Tibial nerve (tissue), 4 donors: ENCODE data around the gene IL17B. TPM values are rescaled to one million over a fixed set of nuclear protein-coding genes. Genes with fewer than 3 reads are reported as not detected.

Experiments
- DNase-seq, 2 donors: peaks; one replicate each; pipeline ENCODE4 v3.0.0-alpha.2; 2019; ENCODE audit warnings: low spot score in 2 of 2
- H3K27ac ChIP-seq, 4 donors: fragments of 200-600 bp; sonication (generic) in 3 of 4; one replicate each; pipeline ENCODE4 v1.5.1; 2017 to 2019; ENCODE audit warnings: mild to moderate bottlenecking in 1 of 4
- H3K27me3 ChIP-seq, 2 donors: fragments of 200-600 bp; sonication (generic) in 1 of 2; one replicate each; pipeline versions ENCODE4 v1.5.1 to v1.6.0; 2017 to 2019
- H3K36me3 ChIP-seq, 3 donors: fragments of 200-600 bp; sonication (generic); one replicate each; pipeline ENCODE4 v1.5.1; 2018 to 2019
- H3K4me1 ChIP-seq, 4 donors: fragments of 200-600 bp; sonication (generic) in 3 of 4; one replicate each; pipeline ENCODE4 v1.5.1; 2017 to 2019
- H3K4me3 ChIP-seq, 4 donors: fragments of 200-600 bp; sonication (generic) in 3 of 4; one replicate each; pipeline ENCODE4 v1.5.1; 2017 to 2019; ENCODE audit warnings: mild to moderate bottlenecking in 1 of 4, moderate library complexity in 1 of 4
- H3K9me3 ChIP-seq, 4 donors: fragments of 200-600 bp; sonication (generic) in 3 of 4; one replicate each; pipeline ENCODE4 v1.5.1; 2017 to 2019
- EP300 ChIP-seq, 2 donors: sonication (generic); formaldehyde crosslinking; IDR thresholded peaks; one replicate each; pipeline ENCODE4 v1.6.1; 2017; ENCODE audit warnings: antibody characterized with exemption in 2 of 2, mild to moderate bottlenecking in 1 of 2
- POLR2A ChIP-seq, 2 donors: fragments of 450-650 bp; IDR thresholded peaks; one replicate each; pipeline ENCODE4 v1.6.1; 2017; ENCODE audit warnings: antibody characterized with exemption in 2 of 2, mild to moderate bottlenecking in 2 of 2, moderate library complexity in 2 of 2
- WGBS, 2 donors: methylation state at CpG; one replicate each; pipeline ENCODE4 v1.1.5; 2018; 5-methylcytosine and 5-hydroxymethylcytosine counted together
- total RNA-seq, 4 donors: library from RNA; depleted of rRNA; stranded (reverse); fragments of >200 nt; gene quantifications; one replicate each; pipeline ENCODE4 v1.1.0, GENCODE V29; 2016
- TF ChIP-seq, protein P1 (sequence below), 5 experiments: fragments of 200-600 bp in 3 of 5; fragments of 450-650 bp in 2 of 5; sonication (generic) in 3 of 5; IDR thresholded peaks; one replicate each; pipeline ENCODE4 v1.5.1; 2016 to 2019; ENCODE audit warnings: antibody characterized with exemption in 5 of 5, mild to moderate bottlenecking in 3 of 5, moderate library complexity in 2 of 5

The IL17B gene
- total RNA-seq, 4 donors from 2014 or later = 22.8 to 109 (median 80.7) TPM

DNA sequence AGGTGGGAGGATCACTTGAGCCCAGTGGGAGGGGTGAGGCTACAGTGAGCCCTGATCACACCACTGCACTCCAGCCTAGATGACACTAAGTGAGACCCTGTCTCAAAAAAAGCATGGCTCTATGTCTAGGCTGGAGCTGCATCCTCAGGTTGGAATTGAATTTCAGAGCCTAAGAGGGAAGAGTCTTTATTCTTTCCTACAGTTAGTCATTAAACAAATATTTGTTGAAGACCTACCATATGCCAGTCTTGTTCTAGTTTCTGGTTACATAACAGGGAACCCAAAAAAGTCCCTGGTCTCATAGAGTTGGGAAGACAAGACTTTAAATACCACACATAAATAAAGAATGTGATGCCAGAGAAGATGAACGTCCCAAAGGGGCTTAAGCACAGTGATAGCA is 40.7 kb downstream of the IL17B start:
- peaks cover 0 to 87% (median 0%) of the 10 kb centered on the region in 3 donors for H3K36me3 ChIP-seq
- WGBS, 2 donors = 68 to 86% methylated on average over 1 of the region's 1 CpG
- no peaks in the 10 kb centered on the region for H3K9me3 ChIP-seq
- no peak for DNase-seq
- H3K4me3 ChIP-seq = no peak overlapping the region
- TF ChIP-seq EP300 (IDR thresholded peaks at IDR 0.05) = no peak
- TF ChIP-seq, protein P1, sequence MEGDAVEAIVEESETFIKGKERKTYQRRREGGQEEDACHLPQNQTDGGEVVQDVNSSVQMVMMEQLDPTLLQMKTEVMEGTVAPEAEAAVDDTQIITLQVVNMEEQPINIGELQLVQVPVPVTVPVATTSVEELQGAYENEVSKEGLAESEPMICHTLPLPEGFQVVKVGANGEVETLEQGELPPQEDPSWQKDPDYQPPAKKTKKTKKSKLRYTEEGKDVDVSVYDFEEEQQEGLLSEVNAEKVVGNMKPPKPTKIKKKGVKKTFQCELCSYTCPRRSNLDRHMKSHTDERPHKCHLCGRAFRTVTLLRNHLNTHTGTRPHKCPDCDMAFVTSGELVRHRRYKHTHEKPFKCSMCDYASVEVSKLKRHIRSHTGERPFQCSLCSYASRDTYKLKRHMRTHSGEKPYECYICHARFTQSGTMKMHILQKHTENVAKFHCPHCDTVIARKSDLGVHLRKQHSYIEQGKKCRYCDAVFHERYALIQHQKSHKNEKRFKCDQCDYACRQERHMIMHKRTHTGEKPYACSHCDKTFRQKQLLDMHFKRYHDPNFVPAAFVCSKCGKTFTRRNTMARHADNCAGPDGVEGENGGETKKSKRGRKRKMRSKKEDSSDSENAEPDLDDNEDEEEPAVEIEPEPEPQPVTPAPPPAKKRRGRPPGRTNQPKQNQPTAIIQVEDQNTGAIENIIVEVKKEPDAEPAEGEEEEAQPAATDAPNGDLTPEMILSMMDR (IDR thresholded peaks at IDR 0.05) = no peak
- TF ChIP-seq POLR2A (IDR thresholded peaks at IDR 0.05) = no peak
- H3K4me1 ChIP-seq = no peaks in the 10 kb centered on the region
- H3K27me3 ChIP-seq = no peaks in the 10 kb centered on the region
- H3K27ac ChIP-seq = no peak overlapping the region

GRCh38 chr5:149337736-149338135 is 41.4 kb downstream of the IL17B start:
- TF ChIP-seq, protein P1 (IDR thresholded peaks at IDR 0.05) = no peak
- TF ChIP-seq EP300 (IDR thresholded peaks at IDR 0.05) (no peak), POLR2A (IDR thresholded peaks at IDR 0.05) (no peak)
- no peaks in the 10 kb centered on the region for H3K4me1 ChIP-seq
- 88 to 89% methylated on average over 4 of the region's 4 CpGs for WGBS, 2 donors
- DNase-seq = no peak
- no peak overlapping the region for H3K4me3 ChIP-seq
- peaks cover 0 to 93% (median 0%) of the 10 kb centered on the region in 3 donors for H3K36me3 ChIP-seq
- H3K27ac ChIP-seq = no peak overlapping the region
- no peaks in the 10 kb centered on the region for H3K27me3 ChIP-seq
- H3K9me3 ChIP-seq = no peaks in the 10 kb centered on the region

DNA sequence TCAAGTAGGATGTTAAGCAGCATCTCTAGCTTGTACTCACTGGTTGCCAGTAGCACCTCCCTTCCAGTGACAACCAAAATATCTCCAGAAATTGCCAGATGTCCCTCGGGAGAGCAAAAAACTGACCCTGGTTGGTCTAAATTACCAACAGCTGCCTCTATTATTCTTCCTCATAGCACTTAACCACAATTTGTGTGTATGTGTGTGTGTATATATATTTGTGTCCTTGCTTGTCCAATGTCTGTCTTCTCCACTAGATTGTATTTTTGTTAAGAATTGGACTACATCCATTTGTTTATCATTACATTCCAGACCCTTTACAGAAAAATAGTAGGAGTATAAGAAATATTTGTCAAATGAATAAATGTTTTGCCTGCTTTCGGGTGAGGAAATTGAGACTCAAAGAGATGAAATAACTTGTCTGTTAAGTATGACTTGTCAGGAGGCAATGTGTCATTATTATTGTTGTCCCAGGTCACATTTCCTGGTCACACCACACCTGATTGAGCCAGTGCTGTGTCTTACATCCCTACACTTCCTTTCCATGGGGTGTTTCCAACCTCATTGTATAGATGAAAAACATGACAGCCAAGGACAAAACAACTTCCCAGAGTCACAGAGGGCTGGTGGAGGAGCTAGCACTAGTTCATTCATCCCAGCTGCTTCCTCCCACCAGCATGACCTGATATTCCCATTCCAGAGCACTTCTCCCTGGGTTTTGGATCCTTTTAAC is 45.2 kb downstream of the IL17B start:
- 79 to 81% methylated on average over 2 of the region's 2 CpGs for whole genome bisulfite sequencing, 2 donors
- TF ChIP-seq EP300 (IDR thresholded peaks at IDR 0.05) (no peak), POLR2A (IDR thresholded peaks at IDR 0.05) (no peak)
- TF ChIP-seq, protein P1 (IDR thresholded peaks at IDR 0.05) = no peak
- H3K9me3 ChIP-seq = no peaks in the 10 kb centered on the region
- no peak overlapping the region for H3K27ac ChIP-seq
- DNase-seq = no peak
- no peaks in the 10 kb centered on the region for H3K27me3 ChIP-seq
- no peak overlapping the region for H3K4me3 ChIP-seq
- H3K4me1 ChIP-seq = no peaks in the 10 kb centered on the region
- peaks cover 0 to 96% (median 0%) of the 10 kb centered on the region in 3 donors for H3K36me3 ChIP-seq

DNA sequence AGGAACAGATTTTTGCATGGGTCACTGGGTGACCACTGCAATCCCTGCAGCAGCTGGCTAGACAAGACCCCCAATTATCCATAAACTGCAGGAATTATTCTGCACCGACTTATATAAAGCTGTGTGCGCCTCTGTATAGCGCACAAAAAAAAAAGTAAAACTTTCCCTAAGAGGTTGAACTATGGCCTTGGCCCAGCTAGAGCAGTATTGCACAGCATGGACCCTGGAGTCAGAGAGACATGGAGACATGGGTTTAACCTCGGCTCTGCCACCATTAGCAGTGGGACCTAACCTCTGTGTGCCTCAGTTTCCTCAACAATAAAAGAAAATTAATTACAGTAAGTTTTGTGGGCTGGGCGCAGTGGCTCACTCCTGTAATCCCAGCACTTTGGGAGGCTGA is 50.9 kb downstream of the IL17B start:
- DNase-seq = no peak
- Histone ChIP-seq H3K4me3 (no peak overlapping the region), H3K4me1 (no peaks in the 10 kb centered on the region), H3K36me3 (peaks cover 0 to 79% (median 0%) of the 10 kb centered on the region in 3 donors), H3K9me3 (no peaks in the 10 kb centered on the region), H3K27me3 (no peaks in the 10 kb centered on the region), H3K27ac (no peak overlapping the region)
- TF ChIP-seq EP300 (IDR thresholded peaks at IDR 0.05) (no peak), POLR2A (IDR thresholded peaks at IDR 0.05) (no peak)
- TF ChIP-seq, protein P1 (IDR thresholded peaks at IDR 0.05) = no peak
- WGBS, 2 donors = 89 to 92% methylated on average over 5 of the region's 5 CpGs

DNA sequence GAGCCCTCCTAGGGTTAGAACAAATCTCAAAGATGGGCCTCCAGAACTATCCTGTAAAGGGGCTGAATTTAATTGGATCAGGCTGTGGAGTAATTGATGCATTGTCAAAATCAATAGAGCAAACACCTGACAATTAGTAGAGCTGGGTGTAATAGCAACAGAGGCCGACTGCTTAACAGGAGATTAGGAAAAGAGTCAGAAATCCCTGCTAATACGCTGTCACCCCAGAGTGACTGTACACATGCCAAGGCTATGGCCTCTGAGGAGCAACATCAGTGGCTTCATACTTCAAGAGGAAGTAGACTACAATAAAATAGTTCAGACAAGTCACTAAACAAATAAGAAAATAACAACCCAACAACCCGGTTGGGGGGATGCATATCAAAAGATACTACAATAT is 52.5 kb downstream of the IL17B start:
- H3K27ac ChIP-seq = no peak overlapping the region
- H3K9me3 ChIP-seq = no peaks in the 10 kb centered on the region
- H3K4me3 ChIP-seq = no peak overlapping the region
- H3K36me3 ChIP-seq = peaks cover 0 to 73% (median 0%) of the 10 kb centered on the region in 3 donors
- DNase-seq = no peak
- TF ChIP-seq EP300 (IDR thresholded peaks at IDR 0.05) (no peak), POLR2A (IDR thresholded peaks at IDR 0.05) (no peak)
- TF ChIP-seq, protein P1 (IDR thresholded peaks at IDR 0.05) = no peak
- H3K4me1 ChIP-seq = peaks cover 0 to 4% (median 0%) of the 10 kb centered on the region in 4 donors
- WGBS, 2 donors = 80% methylated on average over 3 of the region's 3 CpGs
- no peaks in the 10 kb centered on the region for H3K27me3 ChIP-seq
